Femur (tissue), 1 donor: Measurements from ENCODE around the gene PKN2.
"Not testable (repeated sequence)": the region's sequence is repeated elsewhere in the genome, so short reads cannot be mapped to it uniquely, and the experiment has no call there.

ENCODE experiments used
- DNase-seq: peaks from one replicate; pipeline ENCODE4 v3.0.0-alpha.2; 2017

PKN2 gene

GRCh38 chr1:88800382-88801051 lies 116.4 kb downstream of the PKN2 start:
- no peak for DNase-seq

GRCh38 chr1:88801575-88802208 lies 117.6 kb downstream of the PKN2 start:
- no peak for DNase-seq

- no peak for DNase-seq
These were observed 118.3 kb downstream of the PKN2 start for GRCh38 chr1:88802404-88802803.

GRCh38 chr1:88802950-88803349 lies 118.9 kb downstream of the PKN2 start:
- no peak for DNase-seq

- no peak for DNase-seq
These were observed 119.4 kb downstream of the PKN2 start for GRCh38 chr1:88803444-88803843.

GRCh38 chr1:88812366-88812765 lies 128.3 kb downstream of the PKN2 start:
- DNase-seq, result no peak

- no peak for DNase-seq
These were observed 129.4 kb downstream of the PKN2 start for GRCh38 chr1:88813471-88813870.

GRCh38 chr1:88819642-88820041 lies 135.6 kb downstream of the PKN2 start:
- DNase-seq, result not testable (repeated sequence)

GRCh38 chr1:88825721-88826120 lies 141.6 kb downstream of the PKN2 start:
- no peak for DNase-seq

- no peak for DNase-seq
These were observed 163.6 kb downstream of the PKN2 start for GRCh38 chr1:88847643-88848042.

- DNase-seq, result no peak
These were observed 167.4 kb downstream of the PKN2 start for GRCh38 chr1:88851303-88852063.

GRCh38 chr1:88867743-88868521 lies 183.9 kb downstream of the PKN2 start:
- DNase-seq, result no peak

GRCh38 chr1:88869644-88870043 lies 185.6 kb downstream of the PKN2 start:
- not testable (repeated sequence) for DNase-seq

GRCh38 chr1:88873737-88874349 lies 189.8 kb downstream of the PKN2 start:
- DNase-seq, result no peak

- DNase-seq, result no peak
These were observed 191.5 kb downstream of the PKN2 start for GRCh38 chr1:88875595-88875994.

- no peak for DNase-seq
These were observed 192.7 kb downstream of the PKN2 start for GRCh38 chr1:88876573-88877365.

- DNase-seq, result no peak
These were observed 193.3 kb downstream of the PKN2 start for GRCh38 chr1:88877382-88877825.

GRCh38 chr1:88877911-88878310 lies 193.8 kb downstream of the PKN2 start:
- no peak for DNase-seq

GRCh38 chr1:88878731-88879130 lies 194.7 kb downstream of the PKN2 start:
- DNase-seq, result no peak

- DNase-seq, result not testable (repeated sequence)
These were observed 196.6 kb downstream of the PKN2 start for GRCh38 chr1:88880717-88881116.

- no peak for DNase-seq
These were observed 199.1 kb downstream of the PKN2 start for GRCh38 chr1:88883156-88883555.
